ENCODE data around the gene CENPH.
"Not testable (repeated sequence)": the region's sequence is repeated elsewhere in the genome, so short reads cannot be mapped to it uniquely, and the experiment has no call there.

The CENPH gene

DNA sequence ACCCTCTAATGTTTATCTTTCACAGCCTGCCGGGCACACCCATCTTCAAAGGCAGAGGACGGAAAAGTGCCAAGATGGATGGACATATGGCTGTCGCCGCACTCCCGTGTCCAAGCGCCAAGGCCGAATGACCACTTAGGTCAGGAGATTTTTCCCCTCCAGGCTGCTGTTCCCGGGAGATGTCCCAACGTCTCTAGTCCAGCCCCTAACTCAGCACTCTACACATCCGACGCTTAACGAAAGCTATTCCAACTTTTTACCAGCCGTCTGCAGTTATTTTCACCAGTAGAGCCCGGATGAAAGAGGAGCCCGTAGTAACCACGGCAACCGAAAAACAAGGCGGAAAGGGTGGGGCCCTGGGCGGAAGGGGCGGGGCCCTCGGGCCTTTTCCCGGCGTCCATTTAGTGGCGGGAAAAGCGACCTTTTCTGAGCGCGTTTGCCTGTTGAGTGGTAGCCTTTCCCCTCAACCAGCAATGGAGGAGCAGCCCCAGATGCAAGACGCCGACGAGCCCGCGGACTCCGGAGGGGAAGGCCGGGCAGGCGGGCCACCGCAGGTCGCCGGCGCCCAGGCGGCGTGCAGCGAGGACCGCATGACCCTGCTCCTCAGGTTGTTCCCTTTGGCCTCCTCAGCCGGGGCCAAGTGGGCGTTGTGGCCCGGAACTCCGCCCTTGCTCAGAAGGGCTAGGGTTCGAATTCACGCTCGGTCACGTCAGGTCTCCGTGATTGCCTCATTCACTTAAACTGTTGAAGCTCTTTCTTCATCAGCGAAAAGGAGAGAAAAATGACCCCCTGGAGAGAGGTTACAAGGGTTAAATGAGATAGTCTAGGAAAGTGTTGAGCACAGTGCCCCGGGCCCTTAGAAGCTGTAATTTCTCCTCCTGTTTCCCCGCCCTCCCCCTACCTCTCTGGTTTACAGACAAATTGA lies at the start of gene CENPH:
CENPH (plus strand) TSS at position 422 of the 925 bp plus-strand sequence; CDS start at position 474, 52 bp downstream.
- peak; percentile 93 for DNase-seq

DNA sequence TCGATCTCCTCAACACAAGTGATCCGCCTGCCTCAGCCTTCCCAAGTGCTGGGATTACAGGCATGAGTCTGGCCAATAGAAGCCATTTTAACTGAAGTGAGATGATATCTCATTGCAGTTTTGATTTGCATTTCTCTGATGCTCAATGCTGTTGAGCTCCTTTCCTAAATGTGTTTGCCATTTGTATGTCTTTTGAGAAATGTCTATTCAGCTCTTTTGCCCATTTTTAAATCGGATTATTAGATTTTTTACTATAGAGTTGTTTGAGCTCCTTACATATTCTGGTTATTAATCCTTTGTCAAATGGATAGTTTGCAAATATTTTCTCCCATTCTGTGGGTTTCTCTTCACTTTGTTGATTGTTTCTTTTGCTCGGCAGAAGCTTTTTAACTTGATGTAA lies 49.1 kb upstream of the CENPH start:
- not testable (repeated sequence) for DNase-seq

GRCh38 chr5:69140827-69141226 lies 48.6 kb upstream of the CENPH start:
- DNase-seq, result no peak

DNA sequence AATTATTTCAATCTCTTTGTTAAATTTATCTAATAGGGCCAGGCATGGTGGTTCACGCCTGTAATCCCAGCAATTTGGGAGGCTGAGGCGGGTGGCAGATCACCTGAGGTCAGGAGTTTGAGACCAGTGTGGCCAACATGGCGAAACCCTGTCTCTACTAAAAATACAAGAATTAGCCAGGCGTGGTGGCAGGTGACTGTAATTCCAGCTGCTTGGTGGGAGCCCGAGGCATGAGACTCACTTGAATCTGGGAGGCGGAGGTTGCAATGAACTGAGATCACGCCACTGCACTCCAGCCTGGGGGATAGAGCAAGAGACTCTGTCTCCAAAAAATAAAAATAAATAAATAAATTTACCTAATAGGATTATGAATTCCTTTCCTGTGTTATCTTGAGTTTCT lies 40.8 kb upstream of the CENPH start:
- not testable (repeated sequence) for DNase-seq

DNA sequence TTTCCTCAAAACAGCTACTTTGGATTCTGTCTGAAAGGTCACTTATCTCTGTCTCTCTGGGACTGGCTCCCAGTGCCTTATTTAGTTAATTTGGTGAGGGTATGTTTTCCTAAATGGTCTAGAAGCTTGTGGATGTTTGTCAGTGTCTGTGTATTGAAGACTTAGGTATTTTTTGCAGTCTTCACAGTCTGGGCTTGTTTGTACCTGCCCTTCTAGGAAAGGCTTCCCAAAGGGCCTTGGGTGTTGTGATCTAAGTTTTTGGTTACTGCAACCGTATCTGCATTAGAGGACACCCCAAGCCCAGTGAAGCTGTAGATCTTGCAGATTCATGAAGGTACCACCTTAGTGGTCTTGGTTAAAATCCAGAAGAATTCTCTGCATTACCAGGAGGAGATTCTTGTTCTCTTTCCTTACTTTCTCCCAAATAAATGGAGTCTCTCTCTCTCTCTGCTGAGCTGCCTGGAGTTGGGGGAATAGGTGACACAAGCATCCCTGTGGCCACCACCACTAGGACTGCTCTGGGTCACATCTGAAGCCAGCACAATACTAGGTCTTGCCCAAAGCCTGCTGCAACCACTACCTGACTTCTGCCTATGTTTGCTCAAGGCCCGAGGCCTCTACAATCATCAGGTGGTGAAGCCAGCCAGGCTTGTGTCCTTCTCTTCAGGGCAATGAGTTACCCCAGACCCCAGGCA lies 40.3 kb upstream of the CENPH start:
- DNase-seq, result no peak

DNA sequence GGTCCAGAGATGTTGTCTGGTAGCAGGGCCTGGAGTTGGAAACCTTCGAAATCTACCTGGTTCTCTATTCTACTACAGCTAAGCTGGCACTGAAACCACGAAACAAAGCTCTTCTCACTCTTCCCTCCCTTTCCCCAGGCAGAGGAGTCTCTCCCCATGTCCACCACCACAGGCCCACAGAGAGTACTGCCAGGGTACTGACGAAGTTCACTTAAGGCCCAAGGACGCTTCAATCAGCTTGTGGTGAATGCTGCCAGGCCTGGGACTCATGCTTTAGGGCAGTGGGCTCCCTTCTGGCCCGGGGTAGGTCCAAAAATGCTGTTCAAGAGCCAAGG lies 39.7 kb upstream of the CENPH start:
- no peak for DNase-seq

GRCh38 chr5:69152731-69153130 lies 36.7 kb upstream of the CENPH start:
- no peak for DNase-seq

- no peak for DNase-seq
These were observed 32.9 kb upstream of the CENPH start for GRCh38 chr5:69156456-69156855.

- no peak for DNase-seq
These were observed 31.3 kb upstream of the CENPH start for GRCh38 chr5:69158039-69158438.

- DNase-seq, result no peak
These were observed 28.7 kb upstream of the CENPH start for GRCh38 chr5:69160651-69161050.

DNA sequence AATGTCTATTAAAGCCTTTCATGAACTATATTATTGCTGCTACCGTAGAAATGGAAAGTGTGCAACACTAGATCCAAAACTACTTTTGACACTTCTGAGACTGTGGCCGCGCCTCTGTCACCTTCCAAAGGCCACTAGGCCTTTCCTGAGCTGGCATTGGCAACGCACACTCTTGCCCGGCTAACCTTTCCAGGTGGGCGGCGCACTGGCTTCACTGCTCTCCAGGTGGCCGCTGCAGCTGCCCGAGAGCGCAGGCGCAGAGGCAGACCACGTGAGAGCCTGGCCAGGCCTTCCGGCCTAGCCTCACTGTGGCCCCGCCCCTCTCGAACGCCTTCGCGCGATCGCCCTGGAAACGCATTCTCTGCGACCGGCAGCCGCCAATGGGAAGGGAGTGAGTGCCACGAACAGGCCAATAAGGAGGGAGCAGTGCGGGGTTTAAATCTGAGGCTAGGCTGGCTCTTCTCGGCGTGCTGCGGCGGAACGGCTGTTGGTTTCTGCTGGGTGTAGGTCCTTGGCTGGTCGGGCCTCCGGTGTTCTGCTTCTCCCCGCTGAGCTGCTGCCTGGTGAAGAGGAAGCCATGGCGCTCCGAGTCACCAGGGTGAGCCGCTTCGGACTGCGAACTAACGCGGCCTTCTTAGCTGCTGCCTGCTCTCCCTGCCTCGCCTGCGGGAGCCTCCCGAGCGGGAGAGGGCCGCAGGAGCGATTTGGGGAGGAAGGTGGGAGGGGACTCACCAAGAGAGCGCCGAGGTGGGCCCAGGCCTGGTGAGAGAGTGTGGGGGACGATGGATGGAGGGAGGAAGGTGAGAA lies 22.5 kb upstream of the CENPH start, which contains the start of gene CCNB1:
CCNB1 (plus strand) TSS at position 465 of the 807 bp plus-strand sequence; CDS start at position 578, 113 bp downstream.
- peak; percentile 97 for DNase-seq

GRCh38 chr5:69167493-69167855 lies 21.9 kb upstream of the CENPH start:
- no peak for DNase-seq

DNA sequence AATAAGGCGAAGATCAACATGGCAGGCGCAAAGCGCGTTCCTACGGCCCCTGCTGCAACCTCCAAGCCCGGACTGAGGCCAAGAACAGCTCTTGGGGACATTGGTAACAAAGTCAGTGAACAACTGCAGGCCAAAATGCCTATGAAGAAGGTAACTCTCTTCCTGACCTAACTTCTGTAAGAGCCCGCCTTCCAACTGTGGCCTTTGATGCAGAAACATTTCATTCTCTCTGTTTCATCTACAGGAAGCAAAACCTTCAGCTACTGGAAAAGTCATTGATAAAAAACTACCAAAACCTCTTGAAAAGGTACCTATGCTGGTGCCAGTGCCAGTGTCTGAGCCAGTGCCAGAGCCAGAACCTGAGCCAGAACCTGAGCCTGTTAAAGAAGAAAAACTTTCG lies 21.5 kb upstream of the CENPH start:
- DNase-seq, result no peak

- no peak for DNase-seq
These were observed 18.9 kb upstream of the CENPH start for GRCh38 chr5:69170495-69170894.

- DNase-seq, result no peak
These were observed 18.4 kb upstream of the CENPH start for GRCh38 chr5:69170969-69171368.

GRCh38 chr5:69181659-69182293 lies 7.6 kb upstream of the CENPH start:
- not testable (repeated sequence) for DNase-seq

GRCh38 chr5:69184621-69185020 lies 4.8 kb upstream of the CENPH start:
- no peak for DNase-seq

DNA sequence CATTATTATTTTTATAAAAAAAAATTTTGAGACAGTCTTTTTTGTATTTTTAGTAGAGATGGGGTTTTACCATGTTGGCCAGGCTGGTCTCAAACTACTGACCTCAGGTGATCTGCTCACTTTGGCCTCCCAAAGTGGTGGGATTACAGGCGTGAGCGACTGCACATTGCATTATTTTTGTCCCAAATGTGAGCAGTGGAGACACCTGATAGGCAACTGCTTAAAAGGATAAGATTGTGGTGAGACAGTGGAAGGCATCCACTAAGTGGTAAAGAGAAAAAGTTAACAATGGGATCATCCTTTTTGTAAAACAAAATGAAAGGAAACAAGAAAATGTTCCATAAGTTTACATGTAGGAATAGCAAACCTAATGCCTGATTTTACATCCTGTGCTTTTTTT lies 2.0 kb upstream of the CENPH start:
- no peak for DNase-seq

DNA sequence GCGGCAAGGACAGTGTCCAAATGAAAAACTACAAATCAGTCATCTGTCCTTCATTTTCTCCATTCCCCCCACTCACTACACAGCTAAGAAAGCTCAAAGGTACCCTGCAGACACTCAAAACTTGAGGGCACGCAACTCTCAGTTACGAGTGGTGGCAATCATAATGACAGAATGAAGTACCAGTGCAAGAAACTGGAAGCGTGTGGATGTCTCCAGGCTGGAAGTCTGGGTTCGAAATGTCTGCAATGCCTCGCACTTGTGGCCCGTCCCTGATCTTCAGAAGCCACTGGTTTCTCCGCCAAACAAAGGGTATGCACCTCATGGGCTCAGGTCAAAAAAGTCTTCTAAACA lies 597 bp upstream of the CENPH start:
- DNase-seq, result no peak

DNA sequence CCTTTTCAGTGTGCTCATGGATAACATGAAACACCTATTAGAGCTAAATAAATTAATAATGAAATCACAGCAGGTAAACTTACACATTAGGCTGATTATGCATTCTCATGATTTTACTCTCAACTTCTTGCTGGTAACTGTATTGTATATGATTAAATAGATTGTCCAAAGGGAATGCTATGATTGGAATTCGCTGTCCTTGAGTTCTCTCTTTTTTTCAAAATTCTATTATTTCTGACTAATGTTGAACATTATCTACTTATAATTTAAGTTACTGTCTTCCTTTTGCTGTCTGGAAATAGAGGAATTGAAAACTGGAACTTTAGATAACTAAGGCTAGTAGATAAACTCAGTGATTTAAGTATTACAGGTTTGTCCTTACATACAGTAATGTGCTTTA lies 13.1 kb downstream of the CENPH start:
- DNase-seq, result peak; percentile 21

DNA sequence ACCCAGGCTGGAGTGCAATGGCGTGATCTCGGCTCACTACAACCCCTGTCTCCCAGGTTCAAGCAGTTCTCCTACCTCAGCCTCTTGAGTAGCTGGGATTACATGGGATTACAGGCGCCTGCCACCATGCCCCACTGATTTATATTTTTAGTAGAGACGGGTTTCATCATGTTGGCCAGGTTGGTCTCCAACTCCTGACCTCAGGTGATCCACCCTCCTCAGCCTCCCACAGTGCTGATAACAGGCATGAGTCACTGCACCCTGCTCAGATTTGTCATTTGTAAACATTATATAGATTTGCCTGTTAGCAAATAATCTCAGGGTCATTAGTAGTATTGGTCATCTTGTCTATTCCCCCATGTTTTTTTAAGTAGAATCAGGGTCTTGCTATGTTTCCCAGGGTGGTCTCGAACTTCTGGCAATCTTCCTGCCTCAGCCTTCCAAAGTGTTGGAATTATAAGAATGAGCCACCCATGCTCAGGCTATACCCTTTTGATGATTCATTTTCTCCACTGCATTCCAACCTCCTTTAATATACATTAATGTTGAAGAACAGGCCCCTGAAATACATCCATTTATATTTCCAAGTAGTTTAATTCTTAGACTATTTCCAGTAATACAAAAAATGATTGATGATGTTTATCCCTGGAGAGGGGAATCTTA lies 17.3 kb downstream of the CENPH start:
- peak; percentile 83 for DNase-seq

DNA sequence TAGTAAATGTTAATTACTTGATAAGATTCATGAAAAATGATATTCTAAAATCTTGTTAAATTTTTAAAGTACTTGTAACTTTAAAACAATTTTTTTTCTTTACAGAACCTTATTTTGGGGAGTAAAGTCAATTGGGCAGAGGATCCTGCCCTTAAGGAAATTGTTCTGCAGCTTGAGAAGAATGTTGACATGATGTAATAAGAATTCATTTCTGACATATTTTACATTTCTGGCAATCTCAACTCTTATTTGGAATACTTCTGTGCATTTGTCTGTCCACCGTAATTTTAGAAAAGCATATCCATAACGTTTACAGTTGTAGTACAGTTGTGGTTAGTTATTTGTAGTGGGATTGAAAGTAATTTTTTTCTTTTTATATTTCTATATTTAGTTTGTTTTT lies 20.2 kb downstream of the CENPH start:
- peak; percentile 60 for DNase-seq

Data from fibroblast of skin of right biceps (primary cell).